ENCODE results near the gene MRO.

DNA sequence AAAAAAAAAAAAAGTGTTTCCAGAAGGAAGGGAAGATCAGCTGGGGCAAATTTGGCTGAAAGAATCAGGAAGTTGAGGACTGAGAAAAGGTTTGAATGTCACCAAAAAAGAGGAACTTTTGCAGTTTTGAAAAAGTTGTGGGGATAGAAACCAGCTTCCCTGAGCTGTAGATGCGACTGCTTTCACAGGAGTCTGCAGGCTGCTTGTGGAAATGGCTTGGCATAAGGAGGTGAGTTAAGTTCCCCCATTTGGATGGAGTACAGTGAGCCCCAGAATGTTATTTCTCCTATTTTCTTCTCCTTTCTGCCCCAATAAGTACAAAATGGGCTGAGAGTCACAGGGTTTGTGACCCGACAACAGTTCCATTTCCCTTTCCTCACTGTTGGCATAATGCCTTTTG is 42.6 kb upstream of the MRO start:
- TF ChIP-seq SMC3 (IDR thresholded peaks at IDR 0.05; ENCODE audit: low read depth, low read length) (no peak), FOXM1 (IDR thresholded peaks at IDR 0.05; ENCODE audit: low read depth) (no peak), POLR2AphosphoS5 (IDR thresholded peaks at IDR 0.05; ENCODE audit: low read depth, low read length) (no peak), YY1 (IDR thresholded peaks at IDR 0.05; ENCODE audit: low read depth) (no peak), SIN3A (IDR thresholded peaks at IDR 0.05; ENCODE audit: borderline replicate concordance, low read depth, low read length) (no peak)
- TF ChIP-seq, protein P1, sequence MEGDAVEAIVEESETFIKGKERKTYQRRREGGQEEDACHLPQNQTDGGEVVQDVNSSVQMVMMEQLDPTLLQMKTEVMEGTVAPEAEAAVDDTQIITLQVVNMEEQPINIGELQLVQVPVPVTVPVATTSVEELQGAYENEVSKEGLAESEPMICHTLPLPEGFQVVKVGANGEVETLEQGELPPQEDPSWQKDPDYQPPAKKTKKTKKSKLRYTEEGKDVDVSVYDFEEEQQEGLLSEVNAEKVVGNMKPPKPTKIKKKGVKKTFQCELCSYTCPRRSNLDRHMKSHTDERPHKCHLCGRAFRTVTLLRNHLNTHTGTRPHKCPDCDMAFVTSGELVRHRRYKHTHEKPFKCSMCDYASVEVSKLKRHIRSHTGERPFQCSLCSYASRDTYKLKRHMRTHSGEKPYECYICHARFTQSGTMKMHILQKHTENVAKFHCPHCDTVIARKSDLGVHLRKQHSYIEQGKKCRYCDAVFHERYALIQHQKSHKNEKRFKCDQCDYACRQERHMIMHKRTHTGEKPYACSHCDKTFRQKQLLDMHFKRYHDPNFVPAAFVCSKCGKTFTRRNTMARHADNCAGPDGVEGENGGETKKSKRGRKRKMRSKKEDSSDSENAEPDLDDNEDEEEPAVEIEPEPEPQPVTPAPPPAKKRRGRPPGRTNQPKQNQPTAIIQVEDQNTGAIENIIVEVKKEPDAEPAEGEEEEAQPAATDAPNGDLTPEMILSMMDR (IDR thresholded peaks at IDR 0.05), result no peak
- TF ChIP-seq, protein P2, sequence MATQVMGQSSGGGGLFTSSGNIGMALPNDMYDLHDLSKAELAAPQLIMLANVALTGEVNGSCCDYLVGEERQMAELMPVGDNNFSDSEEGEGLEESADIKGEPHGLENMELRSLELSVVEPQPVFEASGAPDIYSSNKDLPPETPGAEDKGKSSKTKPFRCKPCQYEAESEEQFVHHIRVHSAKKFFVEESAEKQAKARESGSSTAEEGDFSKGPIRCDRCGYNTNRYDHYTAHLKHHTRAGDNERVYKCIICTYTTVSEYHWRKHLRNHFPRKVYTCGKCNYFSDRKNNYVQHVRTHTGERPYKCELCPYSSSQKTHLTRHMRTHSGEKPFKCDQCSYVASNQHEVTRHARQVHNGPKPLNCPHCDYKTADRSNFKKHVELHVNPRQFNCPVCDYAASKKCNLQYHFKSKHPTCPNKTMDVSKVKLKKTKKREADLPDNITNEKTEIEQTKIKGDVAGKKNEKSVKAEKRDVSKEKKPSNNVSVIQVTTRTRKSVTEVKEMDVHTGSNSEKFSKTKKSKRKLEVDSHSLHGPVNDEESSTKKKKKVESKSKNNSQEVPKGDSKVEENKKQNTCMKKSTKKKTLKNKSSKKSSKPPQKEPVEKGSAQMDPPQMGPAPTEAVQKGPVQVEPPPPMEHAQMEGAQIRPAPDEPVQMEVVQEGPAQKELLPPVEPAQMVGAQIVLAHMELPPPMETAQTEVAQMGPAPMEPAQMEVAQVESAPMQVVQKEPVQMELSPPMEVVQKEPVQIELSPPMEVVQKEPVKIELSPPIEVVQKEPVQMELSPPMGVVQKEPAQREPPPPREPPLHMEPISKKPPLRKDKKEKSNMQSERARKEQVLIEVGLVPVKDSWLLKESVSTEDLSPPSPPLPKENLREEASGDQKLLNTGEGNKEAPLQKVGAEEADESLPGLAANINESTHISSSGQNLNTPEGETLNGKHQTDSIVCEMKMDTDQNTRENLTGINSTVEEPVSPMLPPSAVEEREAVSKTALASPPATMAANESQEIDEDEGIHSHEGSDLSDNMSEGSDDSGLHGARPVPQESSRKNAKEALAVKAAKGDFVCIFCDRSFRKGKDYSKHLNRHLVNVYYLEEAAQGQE (IDR thresholded peaks at IDR 0.05; ENCODE audit: low read depth, low read length), result no peak
- TF ChIP-seq, protein P3, sequence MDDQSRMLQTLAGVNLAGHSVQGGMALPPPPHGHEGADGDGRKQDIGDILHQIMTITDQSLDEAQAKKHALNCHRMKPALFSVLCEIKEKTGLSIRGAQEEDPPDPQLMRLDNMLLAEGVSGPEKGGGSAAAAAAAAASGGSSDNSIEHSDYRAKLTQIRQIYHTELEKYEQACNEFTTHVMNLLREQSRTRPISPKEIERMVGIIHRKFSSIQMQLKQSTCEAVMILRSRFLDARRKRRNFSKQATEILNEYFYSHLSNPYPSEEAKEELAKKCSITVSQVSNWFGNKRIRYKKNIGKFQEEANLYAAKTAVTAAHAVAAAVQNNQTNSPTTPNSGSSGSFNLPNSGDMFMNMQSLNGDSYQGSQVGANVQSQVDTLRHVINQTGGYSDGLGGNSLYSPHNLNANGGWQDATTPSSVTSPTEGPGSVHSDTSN (IDR thresholded peaks at IDR 0.05), result no peak
- TF ChIP-seq, protein P4, sequence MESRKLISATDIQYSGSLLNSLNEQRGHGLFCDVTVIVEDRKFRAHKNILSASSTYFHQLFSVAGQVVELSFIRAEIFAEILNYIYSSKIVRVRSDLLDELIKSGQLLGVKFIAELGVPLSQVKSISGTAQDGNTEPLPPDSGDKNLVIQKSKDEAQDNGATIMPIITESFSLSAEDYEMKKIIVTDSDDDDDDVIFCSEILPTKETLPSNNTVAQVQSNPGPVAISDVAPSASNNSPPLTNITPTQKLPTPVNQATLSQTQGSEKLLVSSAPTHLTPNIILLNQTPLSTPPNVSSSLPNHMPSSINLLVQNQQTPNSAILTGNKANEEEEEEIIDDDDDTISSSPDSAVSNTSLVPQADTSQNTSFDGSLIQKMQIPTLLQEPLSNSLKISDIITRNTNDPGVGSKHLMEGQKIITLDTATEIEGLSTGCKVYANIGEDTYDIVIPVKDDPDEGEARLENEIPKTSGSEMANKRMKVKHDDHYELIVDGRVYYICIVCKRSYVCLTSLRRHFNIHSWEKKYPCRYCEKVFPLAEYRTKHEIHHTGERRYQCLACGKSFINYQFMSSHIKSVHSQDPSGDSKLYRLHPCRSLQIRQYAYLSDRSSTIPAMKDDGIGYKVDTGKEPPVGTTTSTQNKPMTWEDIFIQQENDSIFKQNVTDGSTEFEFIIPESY (IDR thresholded peaks at IDR 0.05; ENCODE audit: borderline replicate concordance, low read depth), result no peak
- TF ChIP-seq, protein P5, sequence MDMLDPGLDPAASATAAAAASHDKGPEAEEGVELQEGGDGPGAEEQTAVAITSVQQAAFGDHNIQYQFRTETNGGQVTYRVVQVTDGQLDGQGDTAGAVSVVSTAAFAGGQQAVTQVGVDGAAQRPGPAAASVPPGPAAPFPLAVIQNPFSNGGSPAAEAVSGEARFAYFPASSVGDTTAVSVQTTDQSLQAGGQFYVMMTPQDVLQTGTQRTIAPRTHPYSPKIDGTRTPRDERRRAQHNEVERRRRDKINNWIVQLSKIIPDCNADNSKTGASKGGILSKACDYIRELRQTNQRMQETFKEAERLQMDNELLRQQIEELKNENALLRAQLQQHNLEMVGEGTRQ (IDR thresholded peaks at IDR 0.05; ENCODE audit: borderline replicate concordance, low read depth, low read length), result no peak

Measured in SK-N-SH (cell line).